ENCODE results near the gene ADAP2.
"Not testable (repeated sequence)": the region's sequence is repeated elsewhere in the genome, so short reads cannot be mapped to it uniquely, and the experiment has no call there.

Gene ADAP2

GRCh38 chr17:30921544-30922196 lies at the start of gene ADAP2:
ADAP2 (plus strand) TSS chr17:30921945; CDS start chr17:30922015, 70 bp downstream.
- Histone ChIP-seq H3K27ac (ENCODE audit: low read depth, low read length) (no peak within 1 kb of the TSS), H3K9ac (ENCODE audit: low read length in 5 of 5) (peak within 1 kb of the TSS in 4 of 5 donors; percentile 30 to 64 (median 50)), H3K36me3 (ENCODE audit: control insufficient read depth in 5 of 5, insufficient read depth in 5 of 5, low read length in 5 of 5) (peaks cover 0 to 7% (median 0%) of the 10 kb centered on the region in 5 donors), H3K4me3 (ENCODE audit: low read depth in 1 of 5, low read length in 5 of 5) (peak within 1 kb of the TSS; percentile 55 to 67 (median 62)), H3K4me1 (ENCODE audit: control insufficient read depth in 5 of 5, insufficient read depth in 5 of 5, low read length in 5 of 5) (peaks cover 0 to 41% (median 20%) of the 10 kb centered on the region in 5 donors), H3K9me3 (ENCODE audit: control insufficient read depth in 5 of 5, low read length in 5 of 5) (no peaks in the 10 kb centered on the region), H3K27me3 (ENCODE audit: control insufficient read depth in 5 of 5, insufficient read depth in 4 of 5, low read length in 5 of 5) (peaks cover 5 to 23% (median 10%) of the 10 kb centered on the region in 5 donors)

GRCh38 chr17:30886187-30886586 lies 35.6 kb upstream of the ADAP2 start:
- no peak overlapping the region for H3K27ac ChIP-seq (ENCODE audit: low read depth, low read length)
- H3K4me1 ChIP-seq (ENCODE audit: control insufficient read depth in 5 of 5, insufficient read depth in 5 of 5, low read length in 5 of 5), result no peaks in the 10 kb centered on the region
- H3K9me3 ChIP-seq (ENCODE audit: control insufficient read depth in 5 of 5, low read length in 5 of 5), result no peaks in the 10 kb centered on the region
- H3K36me3 ChIP-seq (ENCODE audit: control insufficient read depth in 5 of 5, insufficient read depth in 5 of 5, low read length in 5 of 5), result no peaks in the 10 kb centered on the region
- no peak overlapping the region for H3K9ac ChIP-seq (ENCODE audit: low read length in 5 of 5)
- no peaks in the 10 kb centered on the region for H3K27me3 ChIP-seq (ENCODE audit: control insufficient read depth in 5 of 5, insufficient read depth in 4 of 5, low read length in 5 of 5)
- no peak overlapping the region for H3K4me3 ChIP-seq (ENCODE audit: low read depth in 1 of 5, low read length in 5 of 5)

- Histone ChIP-seq H3K9ac (ENCODE audit: low read length in 5 of 5) (no peak overlapping the region), H3K4me1 (ENCODE audit: control insufficient read depth in 5 of 5, insufficient read depth in 5 of 5, low read length in 5 of 5) (no peaks in the 10 kb centered on the region), H3K36me3 (ENCODE audit: control insufficient read depth in 5 of 5, insufficient read depth in 5 of 5, low read length in 5 of 5) (peaks cover 3 to 26% (median 9%) of the 10 kb centered on the region in 5 donors), H3K27ac (ENCODE audit: low read depth, low read length) (no peak overlapping the region), H3K27me3 (ENCODE audit: control insufficient read depth in 5 of 5, insufficient read depth in 4 of 5, low read length in 5 of 5) (no peaks in the 10 kb centered on the region), H3K4me3 (ENCODE audit: low read depth in 1 of 5, low read length in 5 of 5) (no peak overlapping the region), H3K9me3 (ENCODE audit: control insufficient read depth in 5 of 5, low read length in 5 of 5) (no peaks in the 10 kb centered on the region)
Measured at GRCh38 chr17:30894236-30894635, 27.5 kb upstream of the ADAP2 start.

- no peak overlapping the region for H3K27ac ChIP-seq (ENCODE audit: low read depth, low read length)
- H3K27me3 ChIP-seq (ENCODE audit: control insufficient read depth in 5 of 5, insufficient read depth in 4 of 5, low read length in 5 of 5), result no peaks in the 10 kb centered on the region
- H3K9ac ChIP-seq (ENCODE audit: low read length in 5 of 5), result no peak overlapping the region
- H3K36me3 ChIP-seq (ENCODE audit: control insufficient read depth in 5 of 5, insufficient read depth in 5 of 5, low read length in 5 of 5), result peaks cover 17 to 37% (median 20%) of the 10 kb centered on the region in 5 donors
- H3K4me3 ChIP-seq (ENCODE audit: low read depth in 1 of 5, low read length in 5 of 5), result no peak overlapping the region
- H3K4me1 ChIP-seq (ENCODE audit: control insufficient read depth in 5 of 5, insufficient read depth in 5 of 5, low read length in 5 of 5), result no peaks in the 10 kb centered on the region
- H3K9me3 ChIP-seq (ENCODE audit: control insufficient read depth in 5 of 5, low read length in 5 of 5), result no peaks in the 10 kb centered on the region
Measured at GRCh38 chr17:30897311-30897710, 24.4 kb upstream of the ADAP2 start.

- no peaks in the 10 kb centered on the region for H3K27me3 ChIP-seq (ENCODE audit: control insufficient read depth in 5 of 5, insufficient read depth in 4 of 5, low read length in 5 of 5)
- H3K9me3 ChIP-seq (ENCODE audit: control insufficient read depth in 5 of 5, low read length in 5 of 5), result no peaks in the 10 kb centered on the region
- peaks cover 0 to 25% (median 19%) of the 10 kb centered on the region in 5 donors for H3K4me1 ChIP-seq (ENCODE audit: control insufficient read depth in 5 of 5, insufficient read depth in 5 of 5, low read length in 5 of 5)
- peak overlapping the region; percentile 80 to 98 (median 95) for H3K4me3 ChIP-seq (ENCODE audit: low read depth in 1 of 5, low read length in 5 of 5)
- peak overlapping the region; percentile 85 to 99 (median 99) for H3K9ac ChIP-seq (ENCODE audit: low read length in 5 of 5)
- H3K27ac ChIP-seq (ENCODE audit: low read depth, low read length), result peak overlapping the region; percentile 84
- peaks cover 2 to 19% (median 5%) of the 10 kb centered on the region in 5 donors for H3K36me3 ChIP-seq (ENCODE audit: control insufficient read depth in 5 of 5, insufficient read depth in 5 of 5, low read length in 5 of 5)
Measured at GRCh38 chr17:30905742-30906100, 16.0 kb upstream of the ADAP2 start.

- Histone ChIP-seq H3K4me1 (ENCODE audit: control insufficient read depth in 5 of 5, insufficient read depth in 5 of 5, low read length in 5 of 5) (peaks cover 0 to 25% (median 19%) of the 10 kb centered on the region in 5 donors), H3K9me3 (ENCODE audit: control insufficient read depth in 5 of 5, low read length in 5 of 5) (no peaks in the 10 kb centered on the region), H3K4me3 (ENCODE audit: low read depth in 1 of 5, low read length in 5 of 5) (peak within 1 kb of the TSS; percentile 80 to 98 (median 95)), H3K9ac (ENCODE audit: low read length in 5 of 5) (peak within 1 kb of the TSS; percentile 85 to 99 (median 99)), H3K27ac (ENCODE audit: low read depth, low read length) (peak within 1 kb of the TSS; percentile 84), H3K36me3 (ENCODE audit: control insufficient read depth in 5 of 5, insufficient read depth in 5 of 5, low read length in 5 of 5) (peaks cover 2 to 17% (median 5%) of the 10 kb centered on the region in 5 donors), H3K27me3 (ENCODE audit: control insufficient read depth in 5 of 5, insufficient read depth in 4 of 5, low read length in 5 of 5) (no peaks in the 10 kb centered on the region)
Measured at GRCh38 chr17:30906101-30906911, 15.4 kb upstream of the ADAP2 start, which contains the start of gene TEFM. TEFM (minus strand) TSS chr17:30906238; CDS start chr17:30906198, 40 bp downstream.

GRCh38 chr17:30908717-30909420 lies 12.9 kb upstream of the ADAP2 start:
- Histone ChIP-seq H3K27ac (ENCODE audit: low read depth, low read length) (no peak overlapping the region), H3K4me1 (ENCODE audit: control insufficient read depth in 5 of 5, insufficient read depth in 5 of 5, low read length in 5 of 5) (peaks cover 0 to 25% (median 19%) of the 10 kb centered on the region in 5 donors), H3K9me3 (ENCODE audit: control insufficient read depth in 5 of 5, low read length in 5 of 5) (no peaks in the 10 kb centered on the region), H3K27me3 (ENCODE audit: control insufficient read depth in 5 of 5, insufficient read depth in 4 of 5, low read length in 5 of 5) (no peaks in the 10 kb centered on the region), H3K36me3 (ENCODE audit: control insufficient read depth in 5 of 5, insufficient read depth in 5 of 5, low read length in 5 of 5) (peaks cover 0 to 2% (median 0%) of the 10 kb centered on the region in 5 donors), H3K4me3 (ENCODE audit: low read depth in 1 of 5, low read length in 5 of 5) (no peak overlapping the region), H3K9ac (ENCODE audit: low read length in 5 of 5) (no peak overlapping the region)

- H3K4me3 ChIP-seq (ENCODE audit: low read depth in 1 of 5, low read length in 5 of 5); H3K9ac ChIP-seq (ENCODE audit: low read length in 5 of 5); H3K9me3 ChIP-seq (ENCODE audit: control insufficient read depth in 5 of 5, low read length in 5 of 5); H3K27ac ChIP-seq (ENCODE audit: low read depth, low read length); H3K36me3 ChIP-seq (ENCODE audit: control insufficient read depth in 5 of 5, insufficient read depth in 5 of 5, low read length in 5 of 5); H3K27me3 ChIP-seq (ENCODE audit: control insufficient read depth in 5 of 5, insufficient read depth in 4 of 5, low read length in 5 of 5): not testable (repeated sequence)
- H3K4me1 ChIP-seq (ENCODE audit: control insufficient read depth in 5 of 5, insufficient read depth in 5 of 5, low read length in 5 of 5), result peaks cover 0 to 23% (median 16%) of the 10 kb centered on the region in 5 donors
Measured at GRCh38 chr17:30910151-30910550, 11.6 kb upstream of the ADAP2 start.

GRCh38 chr17:30913955-30914354 lies 7.8 kb upstream of the ADAP2 start:
- no peaks in the 10 kb centered on the region for H3K9me3 ChIP-seq (ENCODE audit: control insufficient read depth in 5 of 5, low read length in 5 of 5)
- H3K27me3 ChIP-seq (ENCODE audit: control insufficient read depth in 5 of 5, insufficient read depth in 4 of 5, low read length in 5 of 5), result no peaks in the 10 kb centered on the region
- no peak overlapping the region for H3K4me3 ChIP-seq (ENCODE audit: low read depth in 1 of 5, low read length in 5 of 5)
- H3K9ac ChIP-seq (ENCODE audit: low read length in 5 of 5), result no peak overlapping the region
- H3K4me1 ChIP-seq (ENCODE audit: control insufficient read depth in 5 of 5, insufficient read depth in 5 of 5, low read length in 5 of 5), result no peaks in the 10 kb centered on the region
- H3K27ac ChIP-seq (ENCODE audit: low read depth, low read length), result no peak overlapping the region
- no peaks in the 10 kb centered on the region for H3K36me3 ChIP-seq (ENCODE audit: control insufficient read depth in 5 of 5, insufficient read depth in 5 of 5, low read length in 5 of 5)

Measured in subcutaneous abdominal adipose tissue (tissue), 5 donors.